HCT116 (cell line): ENCODE measurements around the gene GCN1. TPM values are rescaled to one million over a fixed set of nuclear protein-coding genes. Genes with fewer than 3 reads are reported as not detected.

Experiments used
- ATAC-seq: fragments of 200-7000 bp; cut with Tn5 transposase; 2 replicates; pipeline ENCODE4 v1.9.1; 2020; ENCODE audit warnings: mild to moderate bottlenecking, moderate library complexity
- BruUV-seq: library from RNA; stranded (reverse); fragments of 400-500 nt; replicated peaks from 2 replicates; lab custom pipeline; 2021; lab: Mats Ljungman, UMichigan
- CTCF ChIA-PET: fragments of 300-600 bp; sonication (Branson Sonifier 250); formaldehyde crosslinking; loops from one replicate; lab custom pipeline; 2021; ENCODE audit warnings: antibody characterized with exemption; lab: Charles Lee
- POLR2A ChIA-PET: fragments of 300-600, 350-600 bp; sonication (Branson Sonifier 250); formaldehyde crosslinking; loops from one replicate; lab custom pipeline; 2021; ENCODE audit warnings: antibody characterized with exemption; lab: Charles Lee
- RAD21 ChIA-PET, 2 experiments: fragments of 300-600 bp; sonication (Branson Sonifier 250); formaldehyde crosslinking; loops; one replicate each; lab custom pipeline; 2023; ENCODE audit warnings: low total read pairs in 2 of 2; ENCODE audit not compliant: uncharacterized antibody in 2 of 2, unreplicated experiment in 2 of 2, low non-redundant PET in 1 of 2; lab: Charles Lee
- DNase-seq: peaks from one replicate; pipeline ENCODE4 v3.0.0-alpha.2; 2010; ENCODE audit warnings: low read depth, low spot score
- H2AFZ ChIP-seq: fragments of 200-600 bp; shearing (Covaris generic), sonication (generic); 2 replicates; pipeline ENCODE4 v1.6.1; 2017; ENCODE audit warnings: low read depth, mixed run types, mixed read lengths, antibody characterized with exemption, low read length; ENCODE audit not compliant: poor library complexity, severe bottlenecking
- H3K27ac ChIP-seq: 2 replicates; pipeline ENCODE4 v1.5.1; 2012; ENCODE audit warnings: low read depth, low read length
- H3K27me3 ChIP-seq: fragments of 200-600 bp; sonication (generic); 2 replicates; pipeline ENCODE4 v1.6.1; 2016; ENCODE audit warnings: mixed run types, low read length, mixed read lengths; ENCODE audit not compliant: insufficient read depth
- H3K36me3 ChIP-seq, 2 experiments: fragments of 200-500 bp in 1 of 2; fragments of 200-600 bp in 1 of 2; sonication (Bioruptor generic) in 1 of 2; sonication (generic) in 1 of 2; 2 replicates each; pipeline versions ENCODE4 v1.5.1 to v1.6.1; 2014 to 2016; ENCODE audit warnings: low read length in 2 of 2, inconsistent platforms in 1 of 2, mixed read lengths in 1 of 2, mixed run types in 1 of 2; ENCODE audit not compliant: insufficient read depth in 2 of 2, control insufficient read depth in 1 of 2
- H3K4me1 ChIP-seq, 2 experiments: fragments of 200-600 bp in 1 of 2; sonication (generic) in 1 of 2; 2 replicates each; pipeline versions ENCODE4 v1.5.1 to v1.6.1; 2012 to 2017; ENCODE audit warnings: low read length in 2 of 2, inconsistent platforms in 1 of 2, mild to moderate bottlenecking in 1 of 2, mixed read lengths in 1 of 2, mixed run types in 1 of 2, moderate library complexity in 1 of 2; ENCODE audit not compliant: insufficient read depth in 2 of 2, control insufficient read depth in 1 of 2
- H3K4me2 ChIP-seq: fragments of 200-600 bp; sonication (generic); 2 replicates; pipeline ENCODE4 v1.6.1; 2017; ENCODE audit warnings: mixed run types, low read length, mixed read lengths
- H3K4me3 ChIP-seq, 2 experiments: fragments of 200-600 bp in 1 of 2; sonication (generic) in 1 of 2; replicated peaks in 1 of 2; 2 replicates each; pipeline ENCODE4 v1.5.1; 2011 to 2016; ENCODE audit warnings: low read length in 2 of 2, control low read depth in 1 of 2, low read depth in 1 of 2, mild to moderate bottlenecking in 1 of 2, mixed read lengths in 1 of 2, mixed run types in 1 of 2
- H3K79me2 ChIP-seq: fragments of 200-600 bp; sonication (generic); 2 replicates; pipeline ENCODE4 v1.6.1; 2017; ENCODE audit warnings: mild to moderate bottlenecking, mixed run types, low read length, moderate library complexity, mixed read lengths; ENCODE audit not compliant: insufficient read depth
- H3K9ac ChIP-seq: fragments of 200-600 bp; sonication (generic); 2 replicates; pipeline ENCODE4 v1.6.1; 2016; ENCODE audit warnings: low read length, mixed read lengths
- H3K9me2 ChIP-seq: fragments of 200-600 bp; sonication (generic), shearing (Covaris generic); 2 replicates; pipeline ENCODE4 v1.6.1; 2017; ENCODE audit warnings: mixed run types, mild to moderate bottlenecking, moderate library complexity; ENCODE audit not compliant: insufficient read depth
- H3K9me3 ChIP-seq, 2 experiments: fragments of 200-500 bp in 1 of 2; fragments of 200-600 bp in 1 of 2; sonication (Bioruptor generic) in 1 of 2; sonication (generic) in 1 of 2; 2 replicates each; pipeline ENCODE4 v1.6.1; 2014 to 2017; ENCODE audit warnings: low read length in 2 of 2, mixed read lengths in 2 of 2, inconsistent platforms in 1 of 2, low read depth in 1 of 2, mild to moderate bottlenecking in 1 of 2, mixed run types in 1 of 2, moderate library complexity in 1 of 2; ENCODE audit not compliant: control insufficient read depth in 1 of 2, insufficient read depth in 1 of 2
- H4K20me1 ChIP-seq: fragments of 200-600 bp; sonication (generic), shearing (Covaris generic); 2 replicates; pipeline ENCODE4 v1.6.1; 2017; ENCODE audit warnings: mixed run types, mild to moderate bottlenecking, moderate library complexity; ENCODE audit not compliant: insufficient read depth
- ELF1 ChIP-seq: IDR thresholded peaks from 2 replicates; pipeline ENCODE4 v1.6.1; 2012; ENCODE audit warnings: low read depth, borderline replicate concordance
- FOSL1 ChIP-seq: IDR thresholded peaks from 2 replicates; pipeline ENCODE4 v1.6.1; 2012; ENCODE audit warnings: low read depth
- JUND ChIP-seq: IDR thresholded peaks from 2 replicates; pipeline ENCODE4 v1.6.1; 2012
- MAX ChIP-seq: IDR thresholded peaks from 2 replicates; pipeline ENCODE4 v1.6.1; 2012
- POLR2AphosphoS5 ChIP-seq: IDR thresholded peaks from 2 replicates; pipeline ENCODE4 v1.6.1; 2011; ENCODE audit warnings: mild to moderate bottlenecking, low read depth, low read length, moderate library complexity
- REST ChIP-seq: IDR thresholded peaks from 2 replicates; pipeline ENCODE4 v1.6.1; 2012; ENCODE audit warnings: low read depth
- SIN3A ChIP-seq: IDR thresholded peaks from 2 replicates; pipeline ENCODE4 v1.6.1; 2012; ENCODE audit warnings: low read depth
- SP1 ChIP-seq: IDR thresholded peaks from 2 replicates; pipeline ENCODE4 v1.6.1; 2012; ENCODE audit warnings: low read depth
- SRF ChIP-seq: IDR thresholded peaks from 2 replicates; pipeline ENCODE4 v1.6.1; 2012; ENCODE audit warnings: low read depth
- TCF7L2 ChIP-seq: IDR thresholded peaks from 2 replicates; pipeline ENCODE4 v1.7.0; 2011; ENCODE audit warnings: borderline replicate concordance, inconsistent platforms; ENCODE audit not compliant: insufficient read depth, insufficient read length; ENCODE audit errors: extremely low read depth
- YY1 ChIP-seq: IDR thresholded peaks from 2 replicates; pipeline ENCODE4 v1.6.1; 2011; ENCODE audit warnings: low read length, low read depth, moderate library complexity, mild to moderate bottlenecking; ENCODE audit not compliant: insufficient replicate concordance; ENCODE audit errors: extremely low read depth
- ZFX ChIP-seq: fragments of 450-650 bp; IDR thresholded peaks from 2 replicates; pipeline ENCODE4 v1.6.1; 2017
- ZNF274 ChIP-seq: fragments of 200-500 bp; sonication (Bioruptor generic); IDR thresholded peaks from 2 replicates; pipeline ENCODE4 v1.6.1; 2014; ENCODE audit warnings: mild to moderate bottlenecking, low read depth, low read length, inconsistent platforms
- intact Hi-C: fragments of 100-400 bp; cut with micrococcal nuclease; formaldehyde crosslinking; loops from 2 replicates; pipeline ENCODE4 v1.10.0; 2022
- total RNA-seq: library from RNA; stranded (reverse); gene quantifications from one replicate; pipeline ENCODE4 v1.2.1, GENCODE V29; 2021; ENCODE audit not compliant: unreplicated experiment
- TF ChIP-seq, protein P1 (sequence below): IDR thresholded peaks from 2 replicates; pipeline ENCODE4 v1.6.1; 2012
- TF ChIP-seq, protein P2 (sequence below), 3 experiments: fragments of 200-600 bp in 1 of 3; sonication (generic) in 1 of 3; IDR thresholded peaks in 2 of 3; conservative IDR thresholded peaks in 1 of 3; 2 replicates each; pipeline ENCODE4 v1.5.1; 2012 to 2017; ENCODE audit warnings: low read depth in 2 of 3, low read length in 2 of 3, antibody characterized with exemption in 1 of 3, borderline replicate concordance in 1 of 3, control low read depth in 1 of 3, mild to moderate bottlenecking in 1 of 3, mixed read lengths in 1 of 3, mixed run types in 1 of 3, moderate library complexity in 1 of 3; ENCODE audit not compliant: insufficient read depth in 1 of 3

GCN1 gene
- total RNA-seq, 1 experiment from 2014 or later = 184 TPM

GRCh38 chr12:120131116-120131515, 63.4 kb downstream of the GCN1 start:
- Histone ChIP-seq H3K9ac (no peak overlapping the region), H4K20me1 (no peaks in the 10 kb centered on the region), H3K79me2 (no peaks in the 10 kb centered on the region), H2AFZ (no peak overlapping the region), H3K9me3 (no peaks in the 10 kb centered on the region), H3K4me2 (no peak overlapping the region), H3K4me3 (no peak overlapping the region), H3K27ac (no peak overlapping the region), H3K36me3 (peaks cover 72 to 82% of the 10 kb centered on the region in 2 experiments), H3K9me2 (no peaks in the 10 kb centered on the region), H3K27me3 (no peaks in the 10 kb centered on the region), H3K4me1 (no peaks in the 10 kb centered on the region)
- BruUV-seq = no TSS peak
- DNase-seq = no peak
- ChIA-PET POLR2A (no interaction called here), RAD21 (no interaction called here), CTCF (no interaction called here)
- intact Hi-C loops = no loop called here
- TF ChIP-seq JUND = no peak
- no peak for TF ChIP-seq ZFX
- TF ChIP-seq SRF = no peak
- no peak for TF ChIP-seq TCF7L2
- no peak for TF ChIP-seq SIN3A
- ATAC-seq = no peak

DNA sequence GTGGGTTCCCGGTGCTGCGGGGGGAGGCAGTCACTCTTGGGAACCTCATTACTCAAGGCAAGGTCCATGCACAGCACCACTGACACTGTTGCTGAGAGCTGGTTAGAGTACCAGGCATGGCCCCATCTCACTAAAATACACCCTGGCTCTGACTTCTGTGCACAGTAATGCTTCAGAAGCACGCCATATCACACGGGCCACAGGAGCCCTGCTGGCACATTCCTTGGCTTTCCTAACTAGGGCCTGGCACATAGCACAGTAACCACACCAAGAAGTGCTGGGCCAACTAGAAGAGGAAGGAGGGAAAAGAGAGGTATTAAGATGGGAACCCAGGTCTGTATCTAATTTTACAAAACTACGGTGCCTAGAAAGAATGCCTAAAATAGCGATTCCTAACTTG, 64.5 kb downstream of the GCN1 start:
- Histone ChIP-seq H3K27me3 (no peaks in the 10 kb centered on the region), H3K79me2 (no peaks in the 10 kb centered on the region), H3K9me2 (no peaks in the 10 kb centered on the region), H3K9me3 (no peaks in the 10 kb centered on the region), H3K4me1 (no peaks in the 10 kb centered on the region), H3K4me2 (no peak overlapping the region), H2AFZ (no peak overlapping the region), H3K9ac (no peak overlapping the region), H3K27ac (no peak overlapping the region), H3K4me3 (no peak overlapping the region), H4K20me1 (no peaks in the 10 kb centered on the region; the same call in 1 of the 2 replicates), H3K36me3 (peaks cover 68 to 78% of the 10 kb centered on the region in 2 experiments)
- no peak for DNase-seq
- no peak for ATAC-seq
- POLR2A ChIA-PET = no interaction called here
- CTCF ChIA-PET = no interaction called here
- RAD21 ChIA-PET = no interaction called here
- BruUV-seq = no TSS peak
- intact Hi-C loops = no loop called here
- no peak for TF ChIP-seq FOSL1
- no peak for TF ChIP-seq MAX
- no peak for TF ChIP-seq SP1
- TF ChIP-seq YY1 = no peak
- TF ChIP-seq REST = no peak
- TF ChIP-seq, protein P1, sequence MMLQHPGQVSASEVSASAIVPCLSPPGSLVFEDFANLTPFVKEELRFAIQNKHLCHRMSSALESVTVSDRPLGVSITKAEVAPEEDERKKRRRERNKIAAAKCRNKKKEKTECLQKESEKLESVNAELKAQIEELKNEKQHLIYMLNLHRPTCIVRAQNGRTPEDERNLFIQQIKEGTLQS = no peak
- TF ChIP-seq POLR2AphosphoS5 = no peak
- no peak for TF ChIP-seq TCF7L2
- TF ChIP-seq ZNF274 = no peak
- TF ChIP-seq, protein P2, sequence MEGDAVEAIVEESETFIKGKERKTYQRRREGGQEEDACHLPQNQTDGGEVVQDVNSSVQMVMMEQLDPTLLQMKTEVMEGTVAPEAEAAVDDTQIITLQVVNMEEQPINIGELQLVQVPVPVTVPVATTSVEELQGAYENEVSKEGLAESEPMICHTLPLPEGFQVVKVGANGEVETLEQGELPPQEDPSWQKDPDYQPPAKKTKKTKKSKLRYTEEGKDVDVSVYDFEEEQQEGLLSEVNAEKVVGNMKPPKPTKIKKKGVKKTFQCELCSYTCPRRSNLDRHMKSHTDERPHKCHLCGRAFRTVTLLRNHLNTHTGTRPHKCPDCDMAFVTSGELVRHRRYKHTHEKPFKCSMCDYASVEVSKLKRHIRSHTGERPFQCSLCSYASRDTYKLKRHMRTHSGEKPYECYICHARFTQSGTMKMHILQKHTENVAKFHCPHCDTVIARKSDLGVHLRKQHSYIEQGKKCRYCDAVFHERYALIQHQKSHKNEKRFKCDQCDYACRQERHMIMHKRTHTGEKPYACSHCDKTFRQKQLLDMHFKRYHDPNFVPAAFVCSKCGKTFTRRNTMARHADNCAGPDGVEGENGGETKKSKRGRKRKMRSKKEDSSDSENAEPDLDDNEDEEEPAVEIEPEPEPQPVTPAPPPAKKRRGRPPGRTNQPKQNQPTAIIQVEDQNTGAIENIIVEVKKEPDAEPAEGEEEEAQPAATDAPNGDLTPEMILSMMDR (IDR thresholded peaks at IDR 0.05 in 2 of 3, conservative IDR thresholded peaks at IDR 0.05 in 1 of 3; ENCODE audit: borderline replicate concordance in 1 of 3, insufficient read depth in 1 of 3, low read depth in 2 of 3, low read length in 2 of 3) = no peak
- TF ChIP-seq ELF1 = no peak
